ENCODE measurements around the gene ZNF682.

GRCh38 chr19:20079476-20079875 is 40.2 kb upstream of the ZNF682 start:
- TF ChIP-seq CTCF (IDR thresholded peaks at IDR 0.05) = no peak
- no peak for TF ChIP-seq POLR2A (IDR thresholded peaks at IDR 0.05)
